GM15510 (cell line): ENCODE results near the gene TMEM89.

Experiments
- POLR2A ChIP-seq: IDR thresholded peaks from 3 replicates; pipeline ENCODE4 v1.6.1; 2011; ENCODE audit warnings: borderline replicate concordance; ENCODE audit not compliant: insufficient read length; ENCODE audit errors: extremely low read depth

Gene TMEM89

DNA sequence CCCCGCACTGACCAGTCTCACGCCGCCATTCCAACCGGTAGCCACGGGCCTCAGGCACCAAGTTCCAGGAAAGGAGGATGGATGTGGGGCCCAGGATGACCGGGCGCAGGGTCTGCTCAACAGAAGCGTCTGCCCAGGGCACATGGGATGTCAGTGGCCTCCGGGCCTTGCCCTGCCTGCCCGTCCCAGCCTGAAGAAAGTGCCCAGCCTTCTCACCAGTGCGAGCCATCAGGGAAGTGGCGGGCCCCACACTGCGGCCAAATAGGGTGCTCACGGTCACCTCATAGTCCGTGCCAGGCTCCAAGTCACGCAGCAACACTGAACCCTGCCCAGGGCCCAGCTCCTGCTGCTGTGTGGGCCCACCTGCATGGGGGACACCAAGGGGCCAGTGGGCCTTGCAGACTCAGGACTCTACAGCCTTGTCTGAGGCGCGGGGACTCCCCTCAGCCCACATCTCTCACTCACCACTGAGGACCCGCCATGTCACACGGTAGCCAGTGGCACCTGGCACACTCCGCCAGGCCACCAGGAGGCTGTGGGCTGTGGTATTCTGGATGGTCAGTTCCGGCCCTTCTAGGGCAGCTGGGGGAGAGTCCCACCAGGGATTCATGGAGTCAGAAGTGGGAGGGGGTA, 29.6 kb downstream of the TMEM89 start:
- TF ChIP-seq POLR2A = no peak

DNA sequence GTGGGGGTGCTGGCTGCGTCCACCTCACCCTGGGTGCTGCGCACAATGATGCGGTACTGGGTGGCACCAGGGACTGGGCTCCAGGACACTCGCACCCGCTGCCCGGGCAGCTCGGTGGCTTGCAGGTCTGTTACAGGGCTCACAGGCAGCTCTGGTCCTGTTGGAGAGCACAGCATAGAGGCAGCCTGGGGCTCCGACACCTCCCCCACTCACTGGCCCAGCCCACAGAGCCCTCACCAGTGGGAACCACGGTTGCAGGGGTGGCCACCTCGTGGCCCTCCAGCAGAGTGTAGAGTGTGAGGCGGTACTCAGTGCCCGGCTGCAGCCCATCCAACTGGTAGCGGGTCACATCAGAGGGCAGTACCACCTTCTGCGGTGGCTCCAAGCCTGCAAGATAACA, 30.1 kb downstream of the TMEM89 start:
- no peak for TF ChIP-seq POLR2A

DNA sequence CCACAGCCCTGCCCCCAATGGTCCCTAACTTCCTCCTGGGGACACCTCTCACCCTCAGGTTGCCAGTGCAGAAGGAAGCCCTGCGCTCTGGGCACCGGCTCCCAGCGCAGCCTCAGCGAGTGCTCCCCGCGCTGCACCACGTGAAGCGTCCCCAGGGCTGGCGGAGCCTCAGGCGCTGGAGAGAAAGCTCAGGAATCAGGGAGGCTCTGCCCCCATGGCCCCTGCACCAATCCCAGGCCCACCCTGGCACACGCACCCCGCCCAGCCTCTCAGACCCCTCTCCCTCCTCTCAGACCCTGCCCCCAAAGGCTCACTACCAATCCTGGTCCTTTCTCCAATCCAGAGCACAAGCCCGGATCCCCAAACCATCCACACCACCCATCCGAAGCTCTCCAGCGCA, 33.3 kb downstream of the TMEM89 start:
- no peak for TF ChIP-seq POLR2A

DNA sequence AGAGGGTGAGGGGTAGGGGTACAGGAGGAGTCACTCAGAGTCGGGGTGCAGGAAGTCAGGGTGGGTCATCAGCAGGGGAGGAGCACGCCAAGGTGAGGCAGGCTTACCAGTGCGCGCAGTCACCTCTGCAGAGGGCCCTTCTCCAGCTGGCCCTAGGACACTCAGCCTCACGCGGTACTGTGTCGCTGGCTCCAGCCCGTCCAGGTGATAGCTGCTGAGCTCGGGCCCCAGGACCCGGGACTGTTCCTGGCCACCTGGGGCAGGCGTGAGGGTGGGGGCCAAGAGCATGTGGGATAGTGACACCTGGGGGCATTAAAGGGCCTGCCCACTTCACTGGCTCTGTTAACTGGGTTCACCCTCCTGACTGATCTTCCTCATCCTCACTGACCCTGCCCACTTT, 33.9 kb downstream of the TMEM89 start:
- no peak for TF ChIP-seq POLR2A

DNA sequence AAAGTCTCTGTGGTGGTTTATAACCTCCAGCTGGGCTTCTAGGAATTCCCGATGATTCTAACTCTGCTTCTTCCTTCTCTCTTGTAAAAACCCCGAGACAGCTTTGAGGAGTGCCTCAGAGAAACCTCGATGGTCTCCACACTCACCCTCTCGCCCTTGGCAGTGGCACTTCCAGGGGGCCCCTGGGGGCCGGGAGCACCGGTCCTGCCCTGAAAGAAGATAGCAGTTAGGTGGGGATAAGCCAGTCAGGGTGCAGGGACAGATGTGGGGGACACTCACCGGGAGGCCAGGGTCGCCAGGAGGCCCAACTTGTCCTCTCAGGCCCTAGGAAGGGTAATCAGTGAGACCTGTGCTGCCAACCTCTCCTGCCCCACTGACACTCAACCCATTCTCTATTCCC, 36.2 kb downstream of the TMEM89 start:
- no peak for TF ChIP-seq POLR2A

DNA sequence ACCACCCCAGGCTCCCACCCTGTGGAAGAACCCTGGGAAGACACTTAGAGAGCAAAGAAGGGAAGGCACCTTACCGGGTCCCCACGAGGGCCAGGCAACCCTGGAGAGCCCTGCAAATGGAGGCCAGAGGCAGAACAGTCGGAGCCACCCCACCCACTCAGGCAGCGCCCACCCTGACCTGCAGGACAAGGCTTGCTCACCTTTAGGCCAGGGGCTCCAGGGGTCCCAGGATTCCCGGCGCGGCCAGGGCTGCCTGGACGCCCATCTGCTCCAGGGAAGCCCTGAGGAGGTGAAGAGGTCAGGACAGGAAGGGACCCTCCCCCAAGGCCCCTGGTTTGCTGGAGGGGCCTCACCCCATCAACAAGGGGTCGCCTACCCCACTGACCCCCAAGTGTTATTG, 36.7 kb downstream of the TMEM89 start:
- no peak for TF ChIP-seq POLR2A

DNA sequence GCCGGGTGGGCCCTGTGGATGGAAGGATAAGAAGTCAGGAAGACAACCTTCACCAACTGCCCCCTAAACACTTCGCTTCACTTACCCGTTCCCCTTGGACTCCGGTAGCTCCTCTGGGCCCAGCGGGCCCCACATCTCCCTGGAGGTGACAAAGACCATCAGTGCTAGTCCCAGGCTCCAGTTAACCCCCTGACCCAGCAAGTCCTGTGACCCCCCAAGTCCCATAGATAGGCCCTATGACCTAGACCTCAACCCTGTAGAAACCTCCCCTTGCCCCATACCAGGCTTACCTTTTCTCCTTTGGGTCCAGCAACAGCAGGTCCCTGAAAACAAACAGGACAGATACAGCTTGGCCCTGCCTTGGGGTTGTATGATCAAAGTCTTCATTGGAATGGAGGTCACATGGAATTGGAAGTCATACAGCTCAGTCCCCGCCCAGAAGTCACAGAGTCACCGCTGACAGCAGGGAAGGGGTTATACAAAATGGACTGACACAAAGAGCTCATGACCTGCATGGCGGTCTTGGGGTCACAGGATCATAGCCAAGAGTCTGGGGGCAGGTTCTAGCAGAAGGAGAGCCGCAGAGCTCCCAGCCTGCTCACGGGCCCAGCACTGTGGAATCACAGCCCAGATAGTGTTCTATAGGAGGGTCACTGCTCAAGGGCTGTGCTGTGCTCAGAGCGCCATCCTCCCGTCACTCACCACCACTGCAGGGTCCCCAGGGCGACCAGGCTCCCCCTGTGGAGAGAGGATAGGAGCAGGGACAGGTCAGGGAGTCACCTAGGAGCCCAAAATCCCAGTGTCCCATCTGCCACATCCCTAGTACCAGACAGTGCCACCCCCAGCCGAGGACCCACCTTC, 39.7 kb downstream of the TMEM89 start:
- TF ChIP-seq POLR2A = no peak

DNA sequence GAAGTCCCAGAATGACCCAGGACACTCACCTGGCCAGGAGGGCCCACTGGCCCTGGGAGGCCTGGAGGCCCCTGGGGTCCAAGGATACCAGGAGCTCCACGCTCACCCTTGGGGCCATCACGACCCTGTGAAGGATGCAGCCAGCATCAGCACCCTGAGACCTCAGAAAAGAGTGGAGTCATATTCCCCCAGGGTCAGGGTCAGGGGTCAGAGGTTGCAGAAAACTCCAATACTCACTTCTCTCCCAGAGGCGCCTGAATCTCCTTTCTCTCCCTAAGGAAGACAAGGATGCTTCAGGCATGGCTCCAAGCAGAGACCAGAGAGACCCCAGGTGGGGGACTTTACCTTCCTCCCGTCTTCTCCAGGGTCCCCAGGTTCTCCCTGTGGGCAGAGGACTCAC, 44.9 kb downstream of the TMEM89 start:
- TF ChIP-seq POLR2A = no peak

DNA sequence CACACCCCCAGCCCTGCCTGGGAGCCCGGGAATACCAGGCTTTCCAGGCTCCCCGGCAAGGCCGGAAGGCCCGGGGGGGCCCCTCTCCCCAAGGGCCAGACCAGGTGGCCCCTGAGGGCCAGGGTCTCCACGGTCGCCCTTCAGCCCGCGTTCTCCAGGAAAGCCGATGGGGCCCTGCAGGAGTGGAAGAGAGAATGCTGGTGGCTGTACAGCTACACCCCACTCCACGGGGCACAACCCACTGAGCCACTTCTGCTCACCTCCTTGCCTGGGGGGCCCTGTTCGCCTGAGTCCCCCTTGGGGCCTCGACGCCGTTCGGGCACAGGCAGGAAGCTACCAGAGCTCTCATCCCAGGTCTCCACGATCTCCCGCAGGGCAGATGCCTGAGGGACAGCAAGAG, 46.2 kb downstream of the TMEM89 start:
- TF ChIP-seq POLR2A = no peak

DNA sequence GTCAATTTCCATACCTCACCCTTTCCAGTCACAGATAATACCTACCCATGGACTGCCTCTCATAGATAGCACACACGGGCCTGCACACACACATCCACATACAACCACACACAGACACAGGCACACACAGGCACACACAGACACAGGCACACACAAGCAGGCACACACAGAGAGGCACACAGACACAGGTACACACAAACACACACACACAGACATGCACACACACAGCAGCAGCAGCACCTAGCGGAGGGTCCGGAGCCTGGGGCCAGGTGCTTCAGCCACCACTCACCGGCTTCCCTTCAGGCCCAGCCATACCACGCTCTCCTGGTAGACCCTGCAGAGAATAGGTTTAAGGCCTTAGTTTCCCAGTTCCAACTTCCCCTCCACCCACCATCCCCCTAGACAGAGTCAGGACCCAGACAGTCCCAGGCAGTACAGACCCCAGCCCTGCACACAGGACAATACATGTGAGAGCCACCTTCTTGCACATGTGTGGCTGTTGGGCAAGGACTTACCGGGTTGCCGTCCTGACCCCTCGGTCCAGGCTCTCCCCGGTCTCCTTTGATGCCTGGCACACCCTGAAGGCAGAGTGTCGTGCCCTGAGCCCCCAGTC, 47.5 kb downstream of the TMEM89 start:
- no peak for TF ChIP-seq POLR2A

DNA sequence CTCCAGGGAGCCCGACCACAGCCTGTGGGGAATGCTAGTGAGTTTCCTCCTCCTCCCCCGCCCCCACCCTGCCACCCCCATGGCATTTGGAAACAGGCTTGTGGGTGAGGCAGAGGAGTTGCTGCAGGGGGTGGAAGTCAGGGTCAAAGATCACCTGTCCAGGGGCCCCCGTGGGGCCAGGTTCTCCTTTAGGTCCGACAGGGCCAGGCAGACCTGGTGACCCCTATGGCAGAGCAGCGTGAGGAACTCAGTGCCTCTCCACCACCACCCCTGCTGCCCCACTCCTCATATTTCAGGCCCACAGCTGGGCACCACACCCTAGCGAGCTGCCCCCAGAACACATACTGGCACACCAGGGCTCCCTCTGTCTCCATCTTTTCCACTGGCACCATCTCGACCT, 49.1 kb downstream of the TMEM89 start:
- TF ChIP-seq POLR2A = no peak

DNA sequence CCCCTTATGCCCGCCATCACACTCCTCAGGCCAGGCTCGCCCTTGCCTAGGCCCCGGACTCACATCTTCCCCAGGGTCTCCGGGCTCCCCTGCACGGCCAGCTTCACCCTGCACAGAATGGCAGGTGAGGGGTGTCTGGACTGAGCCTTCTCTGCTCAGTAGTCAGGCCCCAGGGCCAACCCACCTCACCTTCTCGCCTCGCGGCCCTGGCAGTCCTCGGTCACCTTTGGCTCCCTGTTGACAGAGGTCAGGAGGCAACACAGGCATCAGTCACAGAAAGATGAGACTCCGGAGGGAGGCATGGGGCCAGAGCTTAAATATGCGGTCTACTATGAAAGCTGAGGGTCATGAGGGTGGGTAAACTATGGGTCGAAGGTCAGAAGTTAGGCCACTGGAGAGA, 49.6 kb downstream of the TMEM89 start:
- no peak for TF ChIP-seq POLR2A
